HG03045 (cell line): ENCODE data around the gene USO1.
"Not testable (repeated sequence)": the region's sequence is repeated elsewhere in the genome, so short reads cannot be mapped to it uniquely, and the experiment has no call there.

ENCODE experiments used
- ATAC-seq: cut with Tn5 transposase; IDR thresholded peaks from one replicate; pipeline ENCODE4 v1.9.1; 2021; ENCODE audit warnings: mild to moderate bottlenecking, moderate library complexity; ENCODE audit not compliant: unreplicated experiment

Gene USO1

DNA sequence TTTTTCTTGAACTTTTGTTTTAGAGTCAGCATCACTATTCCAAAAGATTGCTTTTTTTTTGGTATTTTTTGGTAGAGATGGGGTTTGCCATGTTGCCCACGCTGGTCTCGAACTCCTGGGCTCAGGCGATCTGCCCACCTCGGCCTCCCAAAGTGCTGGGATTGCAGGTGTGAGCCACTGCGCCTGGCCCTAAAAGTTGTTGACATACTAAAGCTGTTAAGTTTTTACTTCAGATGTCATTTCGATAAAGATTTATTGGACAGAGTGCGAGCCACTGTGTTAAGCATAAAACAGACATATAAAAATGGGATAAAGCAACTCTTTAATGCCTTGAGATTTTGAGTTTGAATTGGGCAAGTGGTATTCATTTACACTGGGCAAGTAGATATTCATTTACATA is 28.3 kb downstream of the USO1 start:
- ATAC-seq = no peak

GRCh38 chr4:75769036-75769435 is 44.7 kb downstream of the USO1 start:
- no peak for ATAC-seq

DNA sequence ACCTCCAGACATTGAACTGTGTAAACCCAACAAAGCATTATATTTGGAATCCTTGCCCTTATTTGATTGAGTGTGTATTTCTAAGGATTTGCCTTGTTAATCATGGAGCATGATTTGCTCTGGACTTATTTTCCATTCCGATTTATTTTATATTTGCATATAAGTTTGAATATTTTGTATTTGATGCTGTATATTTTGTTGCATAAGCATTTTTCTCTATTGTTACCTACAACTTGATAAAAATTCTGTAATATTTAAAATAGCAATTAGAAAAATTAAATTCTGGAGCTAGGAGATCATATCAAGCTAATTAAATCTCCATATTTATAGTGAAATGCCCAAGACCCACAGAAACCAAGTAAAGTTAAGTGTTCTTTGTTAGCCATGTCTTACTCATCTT is 47.2 kb downstream of the USO1 start:
- no peak for ATAC-seq

GRCh38 chr4:75777589-75777988 is 53.2 kb downstream of the USO1 start:
- ATAC-seq = no peak

- no peak for ATAC-seq
These were observed 54.9 kb downstream of the USO1 start for GRCh38 chr4:75779105-75779757.

DNA sequence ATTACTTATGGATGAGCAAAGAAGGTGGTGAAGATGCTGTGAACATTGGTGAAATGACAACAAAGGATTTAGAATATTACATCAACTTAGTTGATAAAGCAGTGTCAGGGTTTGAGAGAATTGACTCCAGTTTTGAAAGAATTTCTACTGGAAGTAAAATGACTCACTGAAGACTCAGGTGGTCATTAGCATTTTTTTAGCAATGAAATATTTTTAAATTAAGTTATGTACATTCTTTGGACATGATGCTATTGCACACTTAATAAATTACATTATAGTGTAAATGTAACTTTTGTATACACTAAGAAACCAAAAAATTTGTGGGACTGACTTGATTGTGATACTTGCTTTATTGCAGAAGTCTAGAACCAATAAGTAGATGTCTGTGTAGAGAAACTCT is 56.9 kb downstream of the USO1 start:
- no peak for ATAC-seq

- ATAC-seq = no peak
These were observed 62.1 kb downstream of the USO1 start for GRCh38 chr4:75786526-75786925.

GRCh38 chr4:75786938-75787337 is 62.6 kb downstream of the USO1 start:
- ATAC-seq = no peak

DNA sequence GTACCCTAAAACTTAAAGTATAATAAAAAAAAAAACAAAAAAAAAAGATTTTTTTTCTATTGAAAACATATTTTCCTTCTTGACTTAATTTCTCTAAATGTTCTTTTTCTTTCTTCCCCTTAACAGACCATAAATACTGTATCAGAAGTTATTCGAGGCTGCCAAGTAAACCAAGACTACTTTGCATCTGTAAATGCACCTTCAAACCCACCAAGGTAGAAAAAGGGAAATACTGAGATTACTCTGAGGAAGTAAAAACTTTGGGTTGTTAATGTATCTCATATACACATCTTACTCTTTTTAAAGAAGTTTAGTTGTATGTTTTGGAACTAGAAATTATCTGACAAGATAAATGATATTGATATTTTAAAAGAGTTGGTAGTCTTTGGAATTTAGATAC is 65.6 kb downstream of the USO1 start:
- ATAC-seq = no peak

- ATAC-seq = no peak
These were observed 76.6 kb downstream of the USO1 start for GRCh38 chr4:75800972-75801371.

GRCh38 chr4:75806035-75806434 is 81.7 kb downstream of the USO1 start:
- not testable (repeated sequence) for ATAC-seq

DNA sequence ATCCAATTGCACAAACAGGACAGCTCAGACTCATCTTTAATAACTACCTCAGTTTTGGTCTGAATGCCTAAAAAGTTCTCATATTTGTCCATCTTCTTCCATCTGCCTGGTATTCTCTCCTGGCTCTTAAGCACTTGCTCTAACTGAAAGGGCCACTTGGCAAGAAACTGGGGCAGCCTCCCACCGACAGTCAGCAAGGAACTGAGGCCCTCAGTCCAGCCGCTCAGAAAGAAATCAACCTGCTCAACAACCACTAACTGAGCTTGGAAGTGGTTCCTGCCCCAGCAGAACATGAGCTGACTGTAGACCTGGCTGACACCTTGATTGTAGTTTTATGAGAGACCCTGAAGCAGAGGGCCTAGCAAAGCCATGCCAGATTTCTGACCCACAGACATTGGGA is 93.5 kb downstream of the USO1 start:
- no peak for ATAC-seq

DNA sequence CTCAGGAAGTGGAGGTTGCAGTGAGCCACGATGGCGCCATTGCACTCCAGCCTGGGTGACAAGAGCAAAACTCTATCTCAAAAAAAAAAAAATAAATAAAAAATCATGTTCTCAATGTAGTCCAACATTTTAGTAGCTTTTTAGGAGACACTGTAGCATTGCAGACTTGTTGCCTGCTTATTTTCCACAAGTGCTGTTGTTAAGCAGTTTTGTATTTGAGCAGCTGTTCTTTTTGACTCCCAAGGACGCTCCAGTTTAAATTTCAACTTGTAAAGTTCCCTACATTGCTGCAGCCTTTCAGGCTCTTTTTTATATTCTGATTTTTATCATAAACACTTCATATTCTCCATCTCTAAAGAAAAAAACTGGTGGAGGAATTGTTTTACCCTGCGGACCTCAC is 94.7 kb downstream of the USO1 start:
- ATAC-seq = no peak

- ATAC-seq = no peak
These were observed 95.8 kb downstream of the USO1 start for GRCh38 chr4:75820197-75820596.

- no peak for ATAC-seq
These were observed 96.3 kb downstream of the USO1 start for GRCh38 chr4:75820676-75821075.

DNA sequence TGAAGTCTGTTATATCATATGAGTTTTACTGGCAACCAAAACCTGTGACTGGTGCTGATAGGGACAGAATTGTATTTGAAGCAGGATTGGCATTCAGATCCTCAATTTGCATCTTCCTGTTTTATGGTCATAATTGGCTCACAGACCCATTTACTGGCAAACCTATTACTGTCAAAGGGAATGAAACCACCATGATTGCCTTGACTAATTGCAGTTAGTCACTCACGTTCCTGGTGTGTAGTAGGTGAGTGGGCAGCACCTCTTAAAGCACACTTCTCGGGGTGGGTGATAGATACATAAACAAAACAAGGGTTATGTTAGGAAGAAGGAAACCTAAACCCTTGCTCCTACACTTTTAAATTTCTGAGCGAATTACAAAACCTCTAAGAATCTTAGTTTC is 96.8 kb downstream of the USO1 start:
- no peak for ATAC-seq

DNA sequence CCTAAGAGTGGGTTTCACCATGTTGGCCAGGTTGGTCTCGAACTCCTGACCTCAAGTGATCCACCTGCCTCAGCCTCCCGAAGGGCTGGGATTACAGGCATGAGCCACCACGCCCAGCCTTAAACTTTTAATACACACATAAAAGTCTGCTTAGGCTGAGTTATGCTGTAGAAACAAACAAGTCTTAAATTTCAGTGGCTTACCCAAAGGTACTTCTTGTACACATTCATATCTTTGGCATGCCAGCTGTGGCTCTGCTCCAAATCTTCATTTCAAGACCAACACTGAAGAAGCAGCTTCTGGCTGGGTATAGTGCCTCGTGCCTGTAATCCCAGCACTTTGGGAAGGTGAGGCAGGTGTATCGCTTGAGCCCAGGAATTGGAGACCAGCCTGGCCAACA is 97.6 kb downstream of the USO1 start:
- no peak for ATAC-seq

DNA sequence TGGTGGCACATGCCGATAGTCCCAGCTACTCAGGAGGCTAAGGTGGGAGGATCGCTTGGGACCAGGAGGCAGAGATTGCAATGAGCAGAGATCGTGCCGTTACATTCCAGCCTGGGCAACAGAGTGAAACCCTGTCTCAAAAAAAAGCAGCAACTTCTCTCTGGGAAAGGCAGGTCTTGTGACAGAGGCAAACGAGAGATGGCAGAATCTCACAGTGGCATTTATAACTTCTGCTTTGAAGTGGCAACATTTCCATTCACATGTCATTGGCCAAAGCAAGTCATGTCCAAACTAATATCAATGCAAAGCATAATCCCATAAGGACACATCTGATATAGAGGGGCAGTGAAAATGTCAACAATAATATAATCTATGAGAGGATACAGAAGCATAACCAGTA is 98.0 kb downstream of the USO1 start:
- ATAC-seq = no peak

DNA sequence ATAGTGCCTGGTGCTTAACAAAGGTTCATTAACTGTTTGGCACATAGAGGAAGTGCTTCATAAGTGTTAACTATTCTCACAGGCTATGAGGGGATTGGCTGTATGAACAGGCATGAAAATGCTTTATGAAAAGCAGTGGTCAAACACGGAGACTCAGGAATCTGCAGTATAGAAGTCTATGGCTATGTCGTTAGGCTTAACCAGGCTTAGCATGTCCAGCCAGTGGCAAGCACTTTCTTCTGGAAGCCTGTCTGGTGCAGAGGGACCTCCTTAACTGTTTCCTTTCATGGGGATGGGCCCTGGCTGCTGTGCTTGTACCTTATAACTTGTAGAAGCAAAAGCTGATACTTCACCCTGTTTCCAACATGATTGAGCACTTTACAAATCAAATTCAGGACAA is 99.4 kb downstream of the USO1 start:
- ATAC-seq = no peak

GRCh38 chr4:75830906-75831305 is 106.5 kb downstream of the USO1 start:
- no peak for ATAC-seq

- no peak for ATAC-seq
These were observed 107.6 kb downstream of the USO1 start for GRCh38 chr4:75831856-75832405.

- ATAC-seq = no peak
These were observed 109.9 kb downstream of the USO1 start for GRCh38 chr4:75834095-75834771.

DNA sequence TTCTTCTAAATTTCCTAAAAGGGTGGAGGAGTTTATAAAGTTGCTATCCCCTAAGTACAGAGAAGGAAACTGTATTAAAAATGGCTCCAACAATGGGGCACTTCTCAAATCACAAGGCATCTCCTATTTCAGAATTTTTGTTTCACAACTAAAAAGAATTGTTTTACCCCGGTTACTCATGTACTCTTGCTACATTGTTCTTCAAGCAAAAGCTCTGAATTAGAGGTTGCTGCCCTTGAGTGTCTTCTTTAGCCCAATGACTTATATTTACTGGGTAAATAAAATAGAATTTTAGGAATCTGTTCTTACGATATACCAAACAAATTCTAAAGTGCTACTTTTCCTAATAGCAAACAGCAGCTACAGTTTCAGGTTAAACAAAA is 110.4 kb downstream of the USO1 start:
- no peak for ATAC-seq
